Measurements from ENCODE around the gene CRNN. TPM values are rescaled to one million over a fixed set of nuclear protein-coding genes. Genes with fewer than 3 reads are reported as not detected.

The CRNN gene
- total RNA-seq, 2 experiments from 2014 or later, result not detected

- DNase-seq (no peak), ATAC-seq (ENCODE audit: poor library complexity) (no peak)
- H3K4me3 ChIP-seq (ENCODE audit: low read length), result no peak overlapping the region
- Mint-ChIP-seq H3K27me3 (no peaks in the 10 kb centered on the region), H3K27ac (no peak overlapping the region), H3K36me3 (ENCODE audit: low read depth) (no peaks in the 10 kb centered on the region), H3K4me1 (ENCODE audit: low read depth) (peaks cover 29% of the 10 kb centered on the region), H3K4me3 (no peak overlapping the region), H3K9me3 (no peaks in the 10 kb centered on the region)
- intact Hi-C loops (cut with DNase I, micrococcal nuclease), result loop anchor here in 1 of 2 experiments (5.0 to 10.0 kb wide), 2 partner anchors 60 to 113 kb away; no protein-coding TSS in a partner anchor
- no peaks in the 10 kb centered on the region for H3K9me3 ChIP-seq (ENCODE audit: control insufficient read depth in 1 of 2, insufficient read depth in 1 of 2, low read length in 2 of 2)
- TF ChIP-seq CTCF (IDR thresholded peaks at IDR 0.05), result no peak
- H3K36me3 ChIP-seq (ENCODE audit: insufficient read depth, low read length), result no peaks in the 10 kb centered on the region
- H3K4me1 ChIP-seq (ENCODE audit: insufficient read depth, low read length), result peaks cover 14% of the 10 kb centered on the region
- ChIA-PET POLR2A (interaction anchor here (1.8 kb wide), 1 partner anchor 269 kb away, joined by 24 read pairs; no protein-coding TSS in a partner anchor), CTCF (interaction anchor here (0.8 to 3.4 kb wide), 12 partner anchors 9 to 408 kb away, joined by 3 to 47 read pairs (median 15); no protein-coding TSS in a partner anchor)
- no peak overlapping the region for H3K27ac ChIP-seq (ENCODE audit: low read depth in 1 of 2, low read length in 2 of 2)
- no peaks in the 10 kb centered on the region for H3K27me3 ChIP-seq (ENCODE audit: control insufficient read depth in 1 of 2, insufficient read depth in 2 of 2, low read length in 2 of 2)
Measured at GRCh38 chr1:152457561-152457960, 43.5 kb upstream of the CRNN start.

- H3K36me3 ChIP-seq (ENCODE audit: insufficient read depth, low read length), result no peaks in the 10 kb centered on the region
- ATAC-seq (ENCODE audit: poor library complexity) (no peak), DNase-seq (no peak)
- H3K27ac ChIP-seq (ENCODE audit: low read depth in 1 of 2, low read length in 2 of 2), result no peak overlapping the region
- no peak for TF ChIP-seq CTCF (IDR thresholded peaks at IDR 0.05)
- H3K27me3 Mint-ChIP-seq, result no peaks in the 10 kb centered on the region
- no peaks in the 10 kb centered on the region for H3K9me3 ChIP-seq (ENCODE audit: control insufficient read depth in 1 of 2, insufficient read depth in 1 of 2, low read length in 2 of 2)
- no peak overlapping the region for H3K4me3 ChIP-seq (ENCODE audit: low read length)
- no peak overlapping the region for H3K4me3 Mint-ChIP-seq
- intact Hi-C loops (cut with DNase I, micrococcal nuclease), result loop anchor here in 1 of 2 experiments (5.0 to 10.0 kb wide), 2 partner anchors 60 to 112 kb away; no protein-coding TSS in a partner anchor
- H3K27ac Mint-ChIP-seq, result no peak overlapping the region
- H3K4me1 Mint-ChIP-seq (ENCODE audit: low read depth), result peaks cover 29% of the 10 kb centered on the region
- no peaks in the 10 kb centered on the region for H3K9me3 Mint-ChIP-seq
- no peaks in the 10 kb centered on the region for H3K27me3 ChIP-seq (ENCODE audit: control insufficient read depth in 1 of 2, insufficient read depth in 2 of 2, low read length in 2 of 2)
- peaks cover 14% of the 10 kb centered on the region for H3K4me1 ChIP-seq (ENCODE audit: insufficient read depth, low read length)
- H3K36me3 Mint-ChIP-seq (ENCODE audit: low read depth), result no peaks in the 10 kb centered on the region
- ChIA-PET POLR2A (interaction anchor here (0.6 kb wide), 1 partner anchor 276 kb away, joined by 3 read pairs; no protein-coding TSS in a partner anchor), CTCF (interaction anchor here (1.9 kb wide), 1 partner anchor 58 kb away, joined by 16 read pairs; no protein-coding TSS in a partner anchor)
Measured at GRCh38 chr1:152457071-152457470, 43.0 kb upstream of the CRNN start.

- no peaks in the 10 kb centered on the region for H3K4me1 ChIP-seq (ENCODE audit: insufficient read depth, low read length)
- no peak for TF ChIP-seq CTCF (IDR thresholded peaks at IDR 0.05)
- H3K4me3 Mint-ChIP-seq, result no peak overlapping the region
- no peaks in the 10 kb centered on the region for H3K36me3 Mint-ChIP-seq (ENCODE audit: low read depth)
- H3K9me3 ChIP-seq (ENCODE audit: control insufficient read depth in 1 of 2, insufficient read depth in 1 of 2, low read length in 2 of 2), result no peaks in the 10 kb centered on the region
- H3K27ac Mint-ChIP-seq, result no peak overlapping the region
- no peaks in the 10 kb centered on the region for H3K36me3 ChIP-seq (ENCODE audit: insufficient read depth, low read length)
- DNase-seq (no peak), ATAC-seq (ENCODE audit: poor library complexity) (no peak)
- intact Hi-C loops (cut with DNase I, micrococcal nuclease), result loop anchor here in 1 of 2 experiments (10.0 kb wide), 1 partner anchor 106 kb away; no protein-coding TSS in a partner anchor
- H3K9me3 Mint-ChIP-seq, result no peaks in the 10 kb centered on the region
- no peaks in the 10 kb centered on the region for H3K27me3 Mint-ChIP-seq
- H3K4me3 ChIP-seq (ENCODE audit: low read length), result no peak overlapping the region
- POLR2A ChIA-PET, result no interaction called here
- no peaks in the 10 kb centered on the region for H3K27me3 ChIP-seq (ENCODE audit: control insufficient read depth in 1 of 2, insufficient read depth in 2 of 2, low read length in 2 of 2)
- H3K27ac ChIP-seq (ENCODE audit: low read depth in 1 of 2, low read length in 2 of 2), result no peak overlapping the region
- no peaks in the 10 kb centered on the region for H3K4me1 Mint-ChIP-seq (ENCODE audit: low read depth)
- CTCF ChIA-PET, result no interaction called here
Measured at GRCh38 chr1:152451254-152451653, 37.2 kb upstream of the CRNN start.

All from CD4-positive, alpha-beta T cell (primary cell).